K562 (cell line): ENCODE measurements around the gene CTIF. TPM values are rescaled to one million over a fixed set of nuclear protein-coding genes. Genes with fewer than 3 reads are reported as not detected.

ENCODE experiments used
- ATAC-seq: fragments of 200-7000 bp; cut with Tn5 transposase; 3 replicates; pipeline ENCODE4 v1.9.1; 2020; ENCODE audit warnings: moderate library complexity
- BruUV-seq: library from RNA; stranded (reverse); fragments of 400-500 nt; replicated peaks from 2 replicates; lab custom pipeline; 2021; lab: Mats Ljungman, UMichigan
- CTCF ChIA-PET: fragments of 300-600 bp; formaldehyde crosslinking; extraction: SDS; loops from one replicate; lab custom pipeline; 2021; ENCODE audit warnings: low intra/inter-chr PET ratio; lab: Yijun Ruan, JAX
- POLR2A ChIA-PET: fragments of 300-600, 350-650 bp; sonication (Branson Sonifier 250); formaldehyde crosslinking; extraction: SDS; loops from one replicate; lab custom pipeline; 2021; ENCODE audit warnings: antibody characterized with exemption, inconsistent platforms; lab: Yijun Ruan, JAX
- DNase-seq, 4 experiments: peaks; one replicate each; pipeline versions ENCODE4 v3.0.0 to v3.0.0-alpha.2; 2011 to 2018; ENCODE audit warnings: low spot score in 3 of 4, mixed read lengths in 3 of 4; ENCODE audit errors: extremely low read depth in 1 of 4
- FAIRE-seq: peaks from 2 replicates; lab custom pipeline; 2011; peaks lifted over from hg19 to GRCh38; lab: Jason Lieb, UNC
- H2AFZ ChIP-seq: 2 replicates; pipeline ENCODE4 v1.6.0; 2011; ENCODE audit warnings: low read depth, low read length, control low read depth, inconsistent platforms
- H3K27ac ChIP-seq: fragments of 200-600 bp; 3 replicates; pipeline ENCODE4 v1.8.0; 2011; ENCODE audit warnings: low read depth, mild to moderate bottlenecking, control low read depth, inconsistent platforms, low read length, moderate library complexity, mixed read lengths; ENCODE audit errors: extremely low read depth
- H3K27me3 ChIP-seq, 2 experiments: fragments of 300-600 bp in 1 of 2; 2 replicates in 1 of 2; 3 replicates in 1 of 2; pipeline versions ENCODE4 v1.6.0 to v1.8.0; 2011; ENCODE audit warnings: inconsistent platforms in 2 of 2, low read length in 2 of 2, mild to moderate bottlenecking in 1 of 2, mixed read lengths in 1 of 2, moderate library complexity in 1 of 2; ENCODE audit not compliant: control insufficient read depth in 2 of 2, insufficient read depth in 2 of 2
- H3K36me3 ChIP-seq: fragments of 300-600 bp; 3 replicates; pipeline ENCODE4 v1.8.0; 2011; ENCODE audit warnings: mild to moderate bottlenecking, low read length, inconsistent platforms; ENCODE audit not compliant: control insufficient read depth, insufficient read depth
- H3K4me1 ChIP-seq, 2 experiments: fragments of 200-600 bp in 1 of 2; replicated peaks in 1 of 2; 2 replicates in 1 of 2; 3 replicates in 1 of 2; pipeline versions ENCODE4 v1.5.1 to v1.8.0; 2011; ENCODE audit warnings: inconsistent platforms in 2 of 2, low read length in 2 of 2, mild to moderate bottlenecking in 1 of 2, mixed read lengths in 1 of 2, moderate library complexity in 1 of 2; ENCODE audit not compliant: control insufficient read depth in 2 of 2, insufficient read depth in 2 of 2
- H3K4me2 ChIP-seq: 2 replicates; pipeline ENCODE4 v1.6.1; 2011; ENCODE audit warnings: low read length, control low read depth, inconsistent platforms, mixed read lengths; ENCODE audit not compliant: insufficient read depth
- H3K4me3 ChIP-seq: fragments of 200-600 bp; sonication (generic), shearing (Covaris generic); 2 replicates; pipeline ENCODE4 v1.5.1; 2016; ENCODE audit warnings: control low read depth, inconsistent platforms
- H3K79me2 ChIP-seq: fragments of 200-600 bp; 3 replicates; pipeline ENCODE4 v1.8.0; 2011; ENCODE audit warnings: low read length, inconsistent platforms; ENCODE audit not compliant: control insufficient read depth, insufficient read depth
- H3K9ac ChIP-seq, 2 experiments: 2 replicates each; pipeline versions ENCODE4 v1.6.0 to v1.6.1; 2011; ENCODE audit warnings: low read depth in 2 of 2, low read length in 2 of 2, control low read depth in 1 of 2, inconsistent platforms in 1 of 2, mild to moderate bottlenecking in 1 of 2, mixed read lengths in 1 of 2; ENCODE audit not compliant: insufficient read depth in 1 of 2
- H3K9me1 ChIP-seq: one replicate; pipeline ENCODE4 v1.6.0; 2011; ENCODE audit warnings: inconsistent platforms, mild to moderate bottlenecking, low read length, moderate library complexity; ENCODE audit not compliant: control insufficient read depth, insufficient read depth
- H3K9me3 ChIP-seq: replicated peaks from 2 replicates; pipeline ENCODE4 v1.5.1; 2011; ENCODE audit warnings: low read depth, low read length, inconsistent platforms; ENCODE audit not compliant: control insufficient read depth, insufficient read depth
- H4K20me1 ChIP-seq: replicated peaks from 2 replicates; pipeline ENCODE4 v1.6.1; 2011; ENCODE audit warnings: low read length, inconsistent platforms, mixed read lengths; ENCODE audit not compliant: control insufficient read depth, insufficient read depth
- KDM4B ChIP-seq, 2 experiments: fragments of 450-650 bp in 1 of 2; sonication (generic) in 1 of 2; IDR thresholded peaks; 2 replicates each; pipeline ENCODE4 v1.6.1; 2016 to 2017; ENCODE audit warnings: borderline replicate concordance in 2 of 2, antibody characterized with exemption in 1 of 2, low read depth in 1 of 2, mild to moderate bottlenecking in 1 of 2
- MIER1 ChIP-seq: fragments of 450-650 bp; IDR thresholded peaks from 2 replicates; pipeline ENCODE4 v1.6.1; 2016; ENCODE audit warnings: antibody characterized with exemption, mild to moderate bottlenecking, low read depth
- NFIX ChIP-seq: fragments of 250-450 bp; sonication (Bioruptor Pico); IDR thresholded peaks from 2 replicates; pipeline ENCODE4 v1.4.0; 2020; ENCODE audit warnings: low read depth, mild to moderate bottlenecking, moderate library complexity
- TAF1 ChIP-seq: IDR thresholded peaks from 2 replicates; pipeline ENCODE4 v1.6.1; 2011; ENCODE audit warnings: mild to moderate bottlenecking, low read length, moderate library complexity; ENCODE audit not compliant: insufficient read depth, control insufficient read depth, severe bottlenecking; ENCODE audit errors: extremely low read depth
- TBP ChIP-seq: optimal IDR thresholded peaks from 2 replicates; pipeline ENCODE3; 2011; ENCODE audit warnings: low read depth, low read length, improper control_type of control experiment
- TEAD2 ChIP-seq: fragments of 450-650 bp; IDR thresholded peaks from 2 replicates; pipeline ENCODE4 v1.6.1; 2016; ENCODE audit warnings: missing genetic modification characterization, control low read depth, missing compliant biosample characterization
- TRIM28 ChIP-seq: fragments of 450-650 bp; IDR thresholded peaks from 2 replicates; pipeline ENCODE4 v1.6.1; 2017
- UBTF ChIP-seq, 2 experiments: IDR thresholded peaks; 2 replicates each; pipeline ENCODE4 v1.6.1; 2012; ENCODE audit warnings: improper control_type of control experiment in 2 of 2, low read depth in 2 of 2, low read length in 2 of 2, borderline replicate concordance in 1 of 2
- ZFX ChIP-seq: sonication (generic); formaldehyde crosslinking; IDR thresholded peaks from 2 replicates; pipeline ENCODE4 v1.8.0; 2022; ENCODE audit warnings: mild to moderate bottlenecking, missing genetic modification reagents, moderate library complexity
- ZNF253 ChIP-seq: fragments of 250-450 bp; sonication (Bioruptor Pico); conservative IDR thresholded peaks from 2 replicates; pipeline ENCODE4 v1.6.1; 2021; ENCODE audit warnings: mild to moderate bottlenecking
- ZNF696 ChIP-seq: fragments of 250-450 bp; sonication (Bioruptor Pico); conservative IDR thresholded peaks from 2 replicates; pipeline ENCODE4 v1.4.0; 2020; ENCODE audit warnings: mild to moderate bottlenecking, moderate library complexity
- WGBS: fragments of 100-300 bp; shearing (Covaris generic); methylation state at CpG from one replicate; pipeline ENCODE4 v1.1.6; 2016; ENCODE audit warnings: low coverage, mixed read lengths; ENCODE audit not compliant: insufficient coverage; ENCODE audit errors: missing lambda C conversion rate; 5-methylcytosine and 5-hydroxymethylcytosine counted together
- in situ Hi-C: fragments of 300-500 bp; cut with MboI; formaldehyde crosslinking; loops from 4 replicates; pipeline ENCODE4 v1.15.0; 2018; ENCODE audit warnings: inconsistent platforms, mixed read lengths
- intact Hi-C: fragments of 100-400 bp; cut with micrococcal nuclease; formaldehyde crosslinking; loops from 2 replicates; pipeline ENCODE4 v1.14.2; 2022
- polyA plus RNA-seq, 8 experiments: library from polyadenylated mRNA; depleted of rRNA in 4 of 8; stranded (reverse) in 5 of 8; unstranded in 3 of 8; fragments of >200 nt; fragmentation: Nextera tagmentation in 2 of 8; fragmentation: Illumina TruSeq in 1 of 8; extraction: Ambion mirVana in 2 of 8; extraction: Trizol in 1 of 8; gene quantifications; 2 replicates each; pipeline versions ENCODE4 v1.2.1 to v1.2.3, GENCODE V29; 2011 to 2014; ENCODE audit warnings: inconsistent platforms in 1 of 8, missing spikeins in 1 of 8
- total RNA-seq, 7 experiments: library from RNA; depleted of rRNA in 6 of 7; stranded (reverse); fragments of >200 nt in 6 of 7; fragmentation: Illumina TruSeq in 2 of 7; extraction: Trizol in 2 of 7; gene quantifications; 2 replicates each; pipeline versions ENCODE4 v1.2.1 to v1.2.3, GENCODE V29; 2011 to 2021; ENCODE audit warnings: low replicate concordance in 1 of 7
- TF ChIP-seq, protein P1 (sequence below): fragments of 250-450 bp; sonication (Bioruptor Pico); IDR thresholded peaks from 2 replicates; pipeline ENCODE4 v1.5.0; 2022; ENCODE audit warnings: mild to moderate bottlenecking
- TF ChIP-seq, protein P2 (sequence below): fragments of 250-450 bp; sonication (Bioruptor Pico); IDR thresholded peaks from 2 replicates; pipeline ENCODE4 v1.8.0; 2021; ENCODE audit warnings: borderline replicate concordance, mild to moderate bottlenecking, moderate library complexity; ENCODE audit not compliant: poor library complexity, severe bottlenecking
- TF ChIP-seq, protein P3 (sequence below): sonication (generic); formaldehyde crosslinking; IDR thresholded peaks from 2 replicates; pipeline ENCODE4 v1.8.1; 2023; ENCODE audit warnings: mild to moderate bottlenecking, missing genetic modification reagents

CTIF gene
- total and polyA plus RNA-seq, 9 of the 15 experiments (the other 6 are each of a cell fraction or from before 2014, with no cell fraction given): 0.17 to 11.5 (median 2.2) TPM

GRCh38 chr18:48624856-48625255 lies 86.0 kb downstream of the CTIF start (continued):
- TF ChIP-seq, protein P1, sequence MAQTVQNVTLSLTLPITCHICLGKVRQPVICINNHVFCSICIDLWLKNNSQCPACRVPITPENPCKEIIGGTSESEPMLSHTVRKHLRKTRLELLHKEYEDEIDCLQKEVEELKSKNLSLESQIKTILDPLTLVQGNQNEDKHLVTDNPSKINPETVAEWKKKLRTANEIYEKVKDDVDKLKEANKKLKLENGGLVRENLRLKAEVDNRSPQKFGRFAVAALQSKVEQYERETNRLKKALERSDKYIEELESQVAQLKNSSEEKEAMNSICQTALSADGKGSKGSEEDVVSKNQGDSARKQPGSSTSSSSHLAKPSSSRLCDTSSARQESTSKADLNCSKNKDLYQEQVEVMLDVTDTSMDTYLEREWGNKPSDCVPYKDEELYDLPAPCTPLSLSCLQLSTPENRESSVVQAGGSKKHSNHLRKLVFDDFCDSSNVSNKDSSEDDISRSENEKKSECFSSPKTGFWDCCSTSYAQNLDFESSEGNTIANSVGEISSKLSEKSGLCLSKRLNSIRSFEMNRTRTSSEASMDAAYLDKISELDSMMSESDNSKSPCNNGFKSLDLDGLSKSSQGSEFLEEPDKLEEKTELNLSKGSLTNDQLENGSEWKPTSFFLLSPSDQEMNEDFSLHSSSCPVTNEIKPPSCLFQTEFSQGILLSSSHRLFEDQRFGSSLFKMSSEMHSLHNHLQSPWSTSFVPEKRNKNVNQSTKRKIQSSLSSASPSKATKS: no peak
- no peak for TF ChIP-seq ZNF253 (CRISPR knock-in tag)
- no peak for TF ChIP-seq ZFX (CRISPR knock-in tag)

GRCh38 chr18:48627216-48627615 lies 88.4 kb downstream of the CTIF start:
- FAIRE-seq: no peak
- in situ Hi-C loops: no loop called here
- intact Hi-C loops: no loop called here
- H2AFZ ChIP-seq: no peak overlapping the region
- no peak overlapping the region for H3K4me2 ChIP-seq
- H3K79me2 ChIP-seq: no peaks in the 10 kb centered on the region
- no peak for DNase-seq
- POLR2A ChIA-PET: interaction anchor here (1.3 kb wide), 1 partner anchor 20 kb away, joined by 4 read pairs; no protein-coding TSS in a partner anchor
- ATAC-seq: no peak
- no peak overlapping the region for H3K27ac ChIP-seq
- H3K9me3 ChIP-seq: no peaks in the 10 kb centered on the region
- CTCF ChIA-PET: no interaction called here
- no TSS peak for BruUV-seq
- H3K9ac ChIP-seq: no peak overlapping the region
- 27% methylated on average over 3 of the region's 3 CpGs for WGBS
- no peak overlapping the region for H3K4me3 ChIP-seq
- no peaks in the 10 kb centered on the region for H4K20me1 ChIP-seq
- H3K36me3 ChIP-seq: no peaks in the 10 kb centered on the region
- no peaks in the 10 kb centered on the region for H3K4me1 ChIP-seq
- H3K27me3 ChIP-seq: no peaks in the 10 kb centered on the region
- H3K9me1 ChIP-seq: no peaks in the 10 kb centered on the region
- TF ChIP-seq TRIM28 (no peak), TBP (no peak), NFIX (CRISPR knock-in tag) (no peak), MIER1 (no peak), TAF1 (no peak), TEAD2 (tag) (no peak), UBTF (IDR thresholded peaks at IDR 0.05; ENCODE audit: borderline replicate concordance in 1 of 2, low read depth in 2 of 2, low read length in 2 of 2) (no peak), KDM4B (IDR thresholded peaks at IDR 0.05; ENCODE audit: borderline replicate concordance in 2 of 2, low read depth in 1 of 2) (no peak), ZNF696 (no peak)
- TF ChIP-seq, protein P2, sequence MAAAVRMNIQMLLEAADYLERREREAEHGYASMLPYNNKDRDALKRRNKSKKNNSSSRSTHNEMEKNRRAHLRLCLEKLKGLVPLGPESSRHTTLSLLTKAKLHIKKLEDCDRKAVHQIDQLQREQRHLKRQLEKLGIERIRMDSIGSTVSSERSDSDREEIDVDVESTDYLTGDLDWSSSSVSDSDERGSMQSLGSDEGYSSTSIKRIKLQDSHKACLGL (CRISPR knock-in tag): no peak
- TF ChIP-seq, protein P3, sequence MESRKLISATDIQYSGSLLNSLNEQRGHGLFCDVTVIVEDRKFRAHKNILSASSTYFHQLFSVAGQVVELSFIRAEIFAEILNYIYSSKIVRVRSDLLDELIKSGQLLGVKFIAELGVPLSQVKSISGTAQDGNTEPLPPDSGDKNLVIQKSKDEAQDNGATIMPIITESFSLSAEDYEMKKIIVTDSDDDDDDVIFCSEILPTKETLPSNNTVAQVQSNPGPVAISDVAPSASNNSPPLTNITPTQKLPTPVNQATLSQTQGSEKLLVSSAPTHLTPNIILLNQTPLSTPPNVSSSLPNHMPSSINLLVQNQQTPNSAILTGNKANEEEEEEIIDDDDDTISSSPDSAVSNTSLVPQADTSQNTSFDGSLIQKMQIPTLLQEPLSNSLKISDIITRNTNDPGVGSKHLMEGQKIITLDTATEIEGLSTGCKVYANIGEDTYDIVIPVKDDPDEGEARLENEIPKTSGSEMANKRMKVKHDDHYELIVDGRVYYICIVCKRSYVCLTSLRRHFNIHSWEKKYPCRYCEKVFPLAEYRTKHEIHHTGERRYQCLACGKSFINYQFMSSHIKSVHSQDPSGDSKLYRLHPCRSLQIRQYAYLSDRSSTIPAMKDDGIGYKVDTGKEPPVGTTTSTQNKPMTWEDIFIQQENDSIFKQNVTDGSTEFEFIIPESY (CRISPR knock-in tag): no peak
